Stimulated activated CD8-positive, alpha-beta memory T cell treated with anti-CD3 and anti-CD28 coated beads, Interleukin-7, amount 100 ng/mL, for 1 hour (primary cell): ENCODE data around the gene CCDC127.
"Not testable (repeated sequence)": the region's sequence is repeated elsewhere in the genome, so short reads cannot be mapped to it uniquely, and the experiment has no call there.

ENCODE experiments used
- DNase-seq, 2 donors: peaks; one replicate each; pipeline ENCODE4 v3.0.0-alpha.2; 2020; ENCODE audit warnings: low read depth in 2 of 2

CCDC127 gene

GRCh38 chr5:233426-233825, 15.5 kb upstream of the CCDC127 start:
- DNase-seq = not testable (repeated sequence)

- no peak for DNase-seq
Measured at GRCh38 chr5:231661-232060, 13.7 kb upstream of the CCDC127 start.

GRCh38 chr5:230711-231110, 12.8 kb upstream of the CCDC127 start:
- no peak for DNase-seq

- no peak for DNase-seq
Measured at GRCh38 chr5:228886-229285, 10.9 kb upstream of the CCDC127 start.

GRCh38 chr5:227375-227774, 9.4 kb upstream of the CCDC127 start:
- DNase-seq = not testable (repeated sequence)

- no peak for DNase-seq
Measured at GRCh38 chr5:225334-225733, 7.4 kb upstream of the CCDC127 start.

- DNase-seq = no peak
Measured at GRCh38 chr5:223791-224190, 5.8 kb upstream of the CCDC127 start.

GRCh38 chr5:222951-223715, 5.2 kb upstream of the CCDC127 start:
- DNase-seq = not testable (repeated sequence)

GRCh38 chr5:219991-220390, 2.0 kb upstream of the CCDC127 start:
- DNase-seq = no peak

GRCh38 chr5:219460-219863, 1.5 kb upstream of the CCDC127 start:
- no peak for DNase-seq

- DNase-seq = no peak
Measured at GRCh38 chr5:218457-219291, 721 bp upstream of the CCDC127 start.

GRCh38 chr5:216076-216475, 1.9 kb downstream of the CCDC127 start:
- not testable (repeated sequence) for DNase-seq

GRCh38 chr5:215256-215655, 2.7 kb downstream of the CCDC127 start:
- not testable (repeated sequence) for DNase-seq

GRCh38 chr5:213803-214395, 4.1 kb downstream of the CCDC127 start:
- DNase-seq = no peak

GRCh38 chr5:208449-209114, 9.4 kb downstream of the CCDC127 start:
- no peak for DNase-seq

GRCh38 chr5:207599-207998, 10.4 kb downstream of the CCDC127 start:
- DNase-seq = no peak

- DNase-seq = no peak
Measured at GRCh38 chr5:206927-207536, 10.9 kb downstream of the CCDC127 start.

GRCh38 chr5:206406-206805, 11.5 kb downstream of the CCDC127 start:
- DNase-seq = no peak

GRCh38 chr5:204966-205670, 12.8 kb downstream of the CCDC127 start:
- no peak for DNase-seq

GRCh38 chr5:204462-204861, 13.5 kb downstream of the CCDC127 start:
- no peak for DNase-seq

- DNase-seq = no peak
Measured at GRCh38 chr5:204001-204400, 14.0 kb downstream of the CCDC127 start.
